NCI-H1436 (cell line): Measurements from ENCODE around the gene KRTAP10-8.
"Not testable (repeated sequence)": the region's sequence is repeated elsewhere in the genome, so short reads cannot be mapped to it uniquely, and the experiment has no call there.

ENCODE experiments used
- DNase-seq: peaks from one replicate; lab custom pipeline; 2025; lab: John Stamatoyannopoulos, UW

KRTAP10-8 gene

GRCh38 chr21:44612029-44612486, at the start of gene KRTAP10-8:
Gene KRTAP10-8, plus strand, starts transcription at chr21:44612079. Its CDS starts 22 bp downstream, at chr21:44612101.
- no peak for DNase-seq

GRCh38 chr21:44564099-44564498, 47.8 kb upstream of the KRTAP10-8 start:
- DNase-seq = no peak

- no peak for DNase-seq
Observed at GRCh38 chr21:44564886-44565598, 46.8 kb upstream of the KRTAP10-8 start.

- no peak for DNase-seq
Observed at GRCh38 chr21:44566403-44566802, 45.5 kb upstream of the KRTAP10-8 start.

GRCh38 chr21:44567481-44568171, 44.3 kb upstream of the KRTAP10-8 start:
- DNase-seq = no peak

- DNase-seq = no peak
Observed at GRCh38 chr21:44568261-44568660, 43.6 kb upstream of the KRTAP10-8 start.

- DNase-seq = no peak
Observed at GRCh38 chr21:44568667-44569556, 43.0 kb upstream of the KRTAP10-8 start.

- no peak for DNase-seq
Observed at GRCh38 chr21:44569861-44570517, 41.9 kb upstream of the KRTAP10-8 start.

- DNase-seq = no peak
Observed at GRCh38 chr21:44571296-44571695, 40.6 kb upstream of the KRTAP10-8 start.

- DNase-seq = no peak
Observed at GRCh38 chr21:44571844-44572782, 39.8 kb upstream of the KRTAP10-8 start.

- no peak for DNase-seq
Observed at GRCh38 chr21:44572959-44573583, 38.8 kb upstream of the KRTAP10-8 start.

GRCh38 chr21:44573630-44574456, 38.0 kb upstream of the KRTAP10-8 start, which contains the start of gene KRTAP10-4:
Gene KRTAP10-4, plus strand, starts transcription at chr21:44573729. Its CDS starts 30 bp downstream, at chr21:44573759.
- not testable (repeated sequence) for DNase-seq

GRCh38 chr21:44574457-44575306, 37.2 kb upstream of the KRTAP10-8 start:
- no peak for DNase-seq

GRCh38 chr21:44575307-44576024, 36.4 kb upstream of the KRTAP10-8 start:
- DNase-seq = no peak

- no peak for DNase-seq
Observed at GRCh38 chr21:44576025-44576420, 35.9 kb upstream of the KRTAP10-8 start.

- DNase-seq = no peak
Observed at GRCh38 chr21:44578371-44579055, 33.4 kb upstream of the KRTAP10-8 start.
